ENCODE measurements around the gene CABP7. TPM values are rescaled to one million over a fixed set of nuclear protein-coding genes. Genes with fewer than 3 reads are reported as not detected.
"Not testable (repeated sequence)": the region's sequence is repeated elsewhere in the genome, so short reads cannot be mapped to it uniquely, and the experiment has no call there.

The CABP7 gene
- polyA plus RNA-seq, 4 donors: 0.27 to 4.2 (median 1.4) TPM

DNA sequence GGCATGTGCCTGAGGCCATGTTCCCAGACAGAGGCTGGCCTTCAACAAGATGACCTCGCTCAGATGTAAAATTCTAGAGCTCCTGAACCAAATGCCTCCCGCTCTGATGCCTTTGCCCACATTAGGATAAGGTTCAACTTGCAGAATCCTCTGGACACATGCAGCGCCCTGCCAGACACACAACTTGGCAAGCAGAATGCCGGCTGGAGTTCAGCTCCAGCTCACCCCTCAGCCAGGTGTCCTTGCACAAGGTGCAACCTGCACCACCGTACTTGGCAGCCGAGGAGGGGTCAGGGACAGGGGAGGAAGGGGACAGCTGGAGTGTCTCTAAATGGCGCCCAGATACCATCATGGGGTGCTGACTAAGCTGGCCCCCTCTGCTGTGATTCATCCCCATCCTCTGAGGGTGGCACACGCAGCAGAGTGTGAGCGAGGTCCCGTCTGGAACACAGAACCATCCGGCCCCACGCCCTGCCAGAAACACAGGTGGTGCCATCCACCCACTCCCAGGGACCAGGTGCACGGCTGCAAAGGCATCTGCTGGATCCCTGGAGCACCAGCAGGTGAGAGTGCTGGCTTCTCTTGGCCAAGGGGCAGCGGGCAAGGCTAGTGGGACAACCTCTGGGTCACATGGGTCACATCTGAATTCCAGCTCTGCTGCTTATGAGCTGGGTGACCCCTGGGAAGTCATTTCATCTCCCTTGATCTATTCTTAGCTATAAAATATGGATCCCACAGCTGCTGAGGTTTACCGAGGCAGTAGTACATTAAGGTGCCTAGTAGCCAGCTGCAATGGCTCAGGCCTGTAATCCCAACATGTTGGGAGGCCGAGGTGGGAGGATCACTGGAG is 34.2 kb downstream of the CABP7 start:
- no peak for FAIRE-seq

DNA sequence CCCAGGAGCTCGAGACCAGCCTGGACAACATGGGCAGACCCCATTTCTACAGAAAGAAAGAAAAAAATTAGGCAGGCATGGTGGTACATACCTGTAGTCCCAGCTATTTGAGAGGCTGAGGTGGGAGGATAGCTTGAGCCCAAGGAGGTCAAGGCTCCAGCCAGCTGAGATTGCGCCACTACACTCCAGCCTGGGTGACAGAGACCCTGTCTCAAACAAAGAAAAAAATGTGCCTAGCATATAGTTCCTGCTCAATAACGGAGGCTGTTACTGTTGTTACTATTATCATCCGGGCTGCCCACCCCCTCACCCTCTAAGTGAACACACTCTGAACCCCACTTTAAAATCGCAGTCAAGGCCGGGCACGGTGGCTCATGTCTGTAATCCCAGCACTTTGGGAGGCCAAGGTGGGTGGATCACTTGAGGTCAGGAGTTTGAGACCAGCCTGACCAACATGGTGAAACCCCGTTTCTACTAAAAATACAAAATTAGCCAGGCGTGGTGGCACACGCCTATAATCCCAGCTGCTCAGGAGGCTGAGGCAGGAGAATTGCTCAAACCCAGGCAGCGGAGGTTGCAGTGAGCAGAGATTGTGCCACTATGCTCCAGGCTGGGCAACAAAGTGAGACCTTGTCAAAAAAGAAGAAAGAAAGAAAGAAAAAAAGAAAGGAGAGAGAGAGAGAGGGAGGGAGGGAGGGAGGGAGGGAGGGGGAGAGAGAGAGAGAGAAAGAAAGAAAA is 35.0 kb downstream of the CABP7 start:
- peaks cover 0 to 33% (median 0%) of the 10 kb centered on the region in 3 donors for H3K36me3 ChIP-seq (ENCODE audit: control insufficient read depth in 3 of 3, insufficient read depth in 2 of 3, low read depth in 1 of 3, low read length in 3 of 3)
- H3K27ac ChIP-seq (ENCODE audit: low read depth in 1 of 3, low read length in 2 of 3); H3K27me3 ChIP-seq (ENCODE audit: control insufficient read depth in 3 of 3, insufficient read depth in 3 of 3, low read length in 3 of 3); H3K4me1 ChIP-seq (ENCODE audit: control insufficient read depth in 3 of 3, insufficient read depth in 2 of 3, low read depth in 1 of 3, low read length in 2 of 3); H3K4me3 ChIP-seq (ENCODE audit: low read depth in 1 of 3, low read length in 3 of 3); H3K9me3 ChIP-seq (ENCODE audit: control insufficient read depth in 2 of 2, insufficient read depth in 1 of 2, low read depth in 1 of 2, low read length in 1 of 2); DNase-seq; FAIRE-seq: not testable (repeated sequence)
- 88 to 92% (median 89%) methylated on average over 11 of the region's 11 CpGs for WGBS, 3 donors

More for the DNA sequence above, 34.2 kb downstream of the CABP7 start:
- DNase-seq: no peak
- Histone ChIP-seq H3K4me1 (ENCODE audit: control insufficient read depth in 3 of 3, insufficient read depth in 2 of 3, low read depth in 1 of 3, low read length in 2 of 3) (no peaks in the 10 kb centered on the region), H3K27me3 (ENCODE audit: control insufficient read depth in 3 of 3, insufficient read depth in 3 of 3, low read length in 3 of 3) (no peaks in the 10 kb centered on the region), H3K4me3 (ENCODE audit: low read depth in 1 of 3, low read length in 3 of 3) (no peak overlapping the region), H3K36me3 (ENCODE audit: control insufficient read depth in 3 of 3, insufficient read depth in 2 of 3, low read depth in 1 of 3, low read length in 3 of 3) (peaks cover 0 to 36% (median 0%) of the 10 kb centered on the region in 3 donors), H3K9me3 (ENCODE audit: control insufficient read depth in 2 of 2, insufficient read depth in 1 of 2, low read depth in 1 of 2, low read length in 1 of 2) (no peaks in the 10 kb centered on the region), H3K27ac (ENCODE audit: low read depth in 1 of 3, low read length in 2 of 3) (no peak overlapping the region)
- WGBS, 3 donors: 69 to 91% (median 80%) methylated on average over 15 to 16 of the region's 16 CpGs

DNA sequence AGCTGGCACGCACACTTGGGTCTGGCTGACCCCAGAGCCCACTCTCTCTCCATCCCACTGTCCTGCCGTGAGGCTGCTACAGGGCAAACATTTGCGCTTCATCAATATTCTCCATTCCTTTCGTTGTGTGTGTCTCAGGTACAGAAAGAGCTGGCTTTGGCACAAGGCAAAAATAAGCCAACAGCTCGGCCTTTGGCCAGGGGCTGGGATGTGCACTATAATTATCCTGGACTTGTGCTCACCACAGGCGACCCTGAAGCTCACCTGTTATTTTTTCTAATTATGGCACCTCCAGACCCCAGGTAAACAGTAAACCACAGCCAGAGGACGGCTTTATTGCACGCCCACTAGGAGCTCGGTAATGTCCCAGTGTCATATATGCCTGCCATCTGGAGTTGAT is 36.1 kb downstream of the CABP7 start:
- WGBS, 3 donors: 85 to 91% (median 89%) methylated on average over 9 of the region's 9 CpGs
- H3K27me3 ChIP-seq (ENCODE audit: control insufficient read depth in 3 of 3, insufficient read depth in 3 of 3, low read length in 3 of 3): no peaks in the 10 kb centered on the region

DNA sequence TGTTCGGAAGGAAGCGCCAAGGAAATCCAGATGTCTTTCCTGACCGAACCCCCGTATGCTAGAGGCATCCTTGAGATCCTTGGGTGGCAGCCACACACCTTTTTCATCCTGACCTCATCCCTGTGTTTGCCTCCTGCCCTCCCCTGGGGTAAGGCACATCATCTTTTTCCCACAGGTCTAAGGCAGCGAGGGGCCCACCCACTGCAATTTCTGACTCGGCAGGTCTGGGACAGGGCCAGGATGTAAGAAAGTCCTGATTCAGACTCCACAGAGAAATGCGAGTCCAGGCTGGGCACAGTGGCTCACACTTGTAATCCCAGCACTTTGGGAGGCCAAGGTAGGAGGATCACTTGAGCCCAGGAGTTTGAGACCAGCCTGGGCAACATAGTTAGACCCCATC is 36.5 kb downstream of the CABP7 start:
- DNase-seq (no peak), FAIRE-seq (no peak)
- no peak overlapping the region for H3K4me3 ChIP-seq (ENCODE audit: low read depth in 1 of 3, low read length in 3 of 3)
- no peaks in the 10 kb centered on the region for H3K4me1 ChIP-seq (ENCODE audit: control insufficient read depth in 3 of 3, insufficient read depth in 2 of 3, low read depth in 1 of 3, low read length in 2 of 3)
- H3K36me3 ChIP-seq (ENCODE audit: control insufficient read depth in 3 of 3, insufficient read depth in 2 of 3, low read depth in 1 of 3, low read length in 3 of 3): peaks cover 0 to 33% (median 0%) of the 10 kb centered on the region in 3 donors
- H3K27ac ChIP-seq (ENCODE audit: low read depth in 1 of 3, low read length in 2 of 3): no peak overlapping the region
- H3K9me3 ChIP-seq (ENCODE audit: control insufficient read depth in 2 of 2, insufficient read depth in 1 of 2, low read depth in 1 of 2, low read length in 1 of 2): no peaks in the 10 kb centered on the region
- 77 to 92% (median 77%) methylated on average over 7 of the region's 7 CpGs for WGBS, 3 donors
- no peaks in the 10 kb centered on the region for H3K27me3 ChIP-seq (ENCODE audit: control insufficient read depth in 3 of 3, insufficient read depth in 3 of 3, low read length in 3 of 3)

More for the DNA sequence above, 36.1 kb downstream of the CABP7 start:
- no peak overlapping the region for H3K27ac ChIP-seq (ENCODE audit: low read depth in 1 of 3, low read length in 2 of 3)
- FAIRE-seq (no peak), DNase-seq (no peak)
- peaks cover 0 to 33% (median 0%) of the 10 kb centered on the region in 3 donors for H3K36me3 ChIP-seq (ENCODE audit: control insufficient read depth in 3 of 3, insufficient read depth in 2 of 3, low read depth in 1 of 3, low read length in 3 of 3)
- no peaks in the 10 kb centered on the region for H3K4me1 ChIP-seq (ENCODE audit: control insufficient read depth in 3 of 3, insufficient read depth in 2 of 3, low read depth in 1 of 3, low read length in 2 of 3)
- H3K4me3 ChIP-seq (ENCODE audit: low read depth in 1 of 3, low read length in 3 of 3): no peak overlapping the region
- H3K9me3 ChIP-seq (ENCODE audit: control insufficient read depth in 2 of 2, insufficient read depth in 1 of 2, low read depth in 1 of 2, low read length in 1 of 2): no peaks in the 10 kb centered on the region

DNA sequence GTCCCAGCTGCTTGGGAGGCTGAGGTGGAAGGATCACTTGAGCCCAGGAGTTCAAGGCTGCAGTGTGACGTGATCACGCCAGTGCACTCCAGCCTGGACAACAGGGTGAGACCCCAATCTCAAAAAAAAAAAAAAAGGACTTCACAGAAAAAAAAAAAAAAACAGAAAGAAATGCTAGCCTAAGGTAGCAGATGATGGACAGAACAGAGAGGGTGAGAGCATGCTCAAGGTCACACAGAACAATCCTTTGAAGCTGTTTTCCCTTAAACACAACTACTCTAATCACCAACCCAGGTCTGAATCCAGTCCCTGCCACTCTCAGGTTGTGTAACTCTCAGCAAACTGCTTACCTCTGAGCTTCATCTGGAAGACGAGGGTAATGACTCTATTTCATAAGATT is 37.3 kb downstream of the CABP7 start:
- Histone ChIP-seq H3K4me3 (ENCODE audit: low read depth in 1 of 3, low read length in 3 of 3) (no peak overlapping the region), H3K27ac (ENCODE audit: low read depth in 1 of 3, low read length in 2 of 3) (no peak overlapping the region), H3K27me3 (ENCODE audit: control insufficient read depth in 3 of 3, insufficient read depth in 3 of 3, low read length in 3 of 3) (no peaks in the 10 kb centered on the region), H3K4me1 (ENCODE audit: control insufficient read depth in 3 of 3, insufficient read depth in 2 of 3, low read depth in 1 of 3, low read length in 2 of 3) (no peaks in the 10 kb centered on the region), H3K9me3 (ENCODE audit: control insufficient read depth in 2 of 2, insufficient read depth in 1 of 2, low read depth in 1 of 2, low read length in 1 of 2) (no peaks in the 10 kb centered on the region), H3K36me3 (ENCODE audit: control insufficient read depth in 3 of 3, insufficient read depth in 2 of 3, low read depth in 1 of 3, low read length in 3 of 3) (peaks cover 0 to 30% (median 0%) of the 10 kb centered on the region in 3 donors)
- FAIRE-seq (no peak), DNase-seq (no peak)
- WGBS, 3 donors: 89 to 95% (median 90%) methylated on average over 3 of the region's 3 CpGs

DNA sequence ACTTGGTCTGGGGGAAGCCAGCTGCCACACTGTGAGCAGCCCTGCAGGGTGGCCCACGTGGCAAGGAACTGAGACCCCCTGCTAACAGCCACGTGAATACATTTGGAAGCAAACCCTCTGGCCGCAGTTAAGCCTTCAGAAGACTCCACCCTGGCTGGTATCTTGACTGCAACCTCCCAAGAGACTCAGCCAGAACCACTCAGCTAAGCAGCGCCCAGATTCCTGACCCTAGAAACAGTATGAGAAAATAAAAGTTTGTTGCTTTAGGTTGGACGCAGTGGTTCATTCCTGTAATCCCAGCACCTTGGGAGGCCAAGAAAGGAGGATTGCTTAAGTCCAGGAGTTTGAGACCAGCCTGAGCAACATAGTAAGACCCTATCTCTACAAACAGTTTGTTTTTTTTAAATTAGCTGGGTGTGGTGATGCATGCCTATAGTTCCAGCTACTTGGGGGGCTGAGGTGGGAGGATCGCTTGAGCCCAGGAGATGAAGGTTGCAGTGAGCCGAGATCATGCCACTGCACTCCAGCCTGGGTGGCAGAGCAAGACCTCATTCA is 38.3 kb downstream of the CABP7 start:
- FAIRE-seq (no peak), DNase-seq (no peak)
- no peak overlapping the region for H3K4me3 ChIP-seq (ENCODE audit: low read depth in 1 of 3, low read length in 3 of 3)
- H3K36me3 ChIP-seq (ENCODE audit: control insufficient read depth in 3 of 3, insufficient read depth in 2 of 3, low read depth in 1 of 3, low read length in 3 of 3): peaks cover 0 to 22% (median 0%) of the 10 kb centered on the region in 3 donors
- no peaks in the 10 kb centered on the region for H3K27me3 ChIP-seq (ENCODE audit: control insufficient read depth in 3 of 3, insufficient read depth in 3 of 3, low read length in 3 of 3)
- H3K4me1 ChIP-seq (ENCODE audit: control insufficient read depth in 3 of 3, insufficient read depth in 2 of 3, low read depth in 1 of 3, low read length in 2 of 3): no peaks in the 10 kb centered on the region
- no peak overlapping the region for H3K27ac ChIP-seq (ENCODE audit: low read depth in 1 of 3, low read length in 2 of 3)
- 82 to 93% (median 92%) methylated on average over 7 of the region's 7 CpGs for WGBS, 3 donors
- no peaks in the 10 kb centered on the region for H3K9me3 ChIP-seq (ENCODE audit: control insufficient read depth in 2 of 2, insufficient read depth in 1 of 2, low read depth in 1 of 2, low read length in 1 of 2)

DNA sequence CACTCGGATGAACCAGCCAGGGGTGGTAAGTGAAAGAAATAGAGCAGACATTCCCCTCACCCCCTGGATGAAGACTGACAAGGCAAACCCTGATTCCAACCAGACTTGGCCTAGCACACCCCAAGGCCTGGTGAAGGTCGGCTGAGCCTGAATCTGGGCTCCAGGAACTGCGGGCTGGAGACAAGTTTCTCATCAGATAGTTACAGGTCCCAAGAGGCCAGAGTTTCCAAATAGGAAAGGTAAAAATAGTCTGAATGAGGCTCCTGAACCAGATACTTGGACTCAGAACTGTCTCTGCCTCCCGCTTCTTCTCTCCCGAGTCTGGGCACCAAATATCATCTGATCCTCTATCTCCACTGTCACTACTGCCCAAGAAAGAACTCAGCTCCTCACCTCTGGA is 39.2 kb downstream of the CABP7 start:
- no peak for DNase-seq
- 81 to 84% (median 81%) methylated on average over 4 to 5 of the region's 5 CpGs for WGBS, 3 donors
- Histone ChIP-seq H3K27me3 (ENCODE audit: control insufficient read depth in 3 of 3, insufficient read depth in 3 of 3, low read length in 3 of 3) (no peaks in the 10 kb centered on the region), H3K9me3 (ENCODE audit: control insufficient read depth in 2 of 2, insufficient read depth in 1 of 2, low read depth in 1 of 2, low read length in 1 of 2) (no peaks in the 10 kb centered on the region), H3K36me3 (ENCODE audit: control insufficient read depth in 3 of 3, insufficient read depth in 2 of 3, low read depth in 1 of 3, low read length in 3 of 3) (peaks cover 0 to 17% (median 0%) of the 10 kb centered on the region in 3 donors), H3K4me3 (ENCODE audit: low read depth in 1 of 3, low read length in 3 of 3) (no peak overlapping the region), H3K27ac (ENCODE audit: low read depth in 1 of 3, low read length in 2 of 3) (no peak overlapping the region), H3K4me1 (ENCODE audit: control insufficient read depth in 3 of 3, insufficient read depth in 2 of 3, low read depth in 1 of 3, low read length in 2 of 3) (no peaks in the 10 kb centered on the region)
- FAIRE-seq: no peak

DNA sequence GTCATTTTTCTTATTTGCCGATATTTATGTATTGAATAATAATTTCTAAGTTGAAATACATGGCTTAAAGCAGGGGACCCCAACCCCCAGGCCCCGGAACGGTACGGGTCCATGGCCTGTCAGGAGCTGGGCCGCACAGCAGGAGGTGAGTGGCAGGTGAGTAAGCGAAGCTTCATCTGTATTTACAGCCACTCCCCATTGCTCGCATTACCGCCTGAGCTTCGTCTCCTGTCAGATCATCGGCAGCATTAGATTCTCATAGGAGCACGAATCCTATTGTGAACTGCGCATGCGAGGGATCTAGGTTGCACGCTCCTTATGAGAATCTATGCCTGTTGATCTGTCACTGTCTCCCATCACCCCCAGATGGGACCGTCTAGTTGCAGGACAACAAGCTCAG is 42.5 kb downstream of the CABP7 start:
- Histone ChIP-seq H3K27ac (ENCODE audit: low read depth in 1 of 3, low read length in 2 of 3) (no peak overlapping the region), H3K4me3 (ENCODE audit: low read depth in 1 of 3, low read length in 3 of 3) (no peak overlapping the region), H3K36me3 (ENCODE audit: control insufficient read depth in 3 of 3, insufficient read depth in 2 of 3, low read depth in 1 of 3, low read length in 3 of 3) (peaks cover 0 to 9% (median 0%) of the 10 kb centered on the region in 3 donors), H3K27me3 (ENCODE audit: control insufficient read depth in 3 of 3, insufficient read depth in 3 of 3, low read length in 3 of 3) (no peaks in the 10 kb centered on the region), H3K9me3 (ENCODE audit: control insufficient read depth in 2 of 2, insufficient read depth in 1 of 2, low read depth in 1 of 2, low read length in 1 of 2) (no peaks in the 10 kb centered on the region), H3K4me1 (ENCODE audit: control insufficient read depth in 3 of 3, insufficient read depth in 2 of 3, low read depth in 1 of 3, low read length in 2 of 3) (peaks cover 0 to 6% (median 5%) of the 10 kb centered on the region in 3 donors)
- 80 to 92% (median 90%) methylated on average over 15 of the region's 15 CpGs for WGBS, 3 donors
- FAIRE-seq (no peak), DNase-seq (no peak)
